RWPE1 (cell line): ENCODE measurements around the gene PRPS2.

Experiments
- CTCF ChIA-PET: fragments of 350-600 bp; sonication (Branson Sonifier 250); formaldehyde crosslinking; extraction: SDS; loops from one replicate; lab custom pipeline; 2021; lab: Yijun Ruan, JAX
- POLR2A ChIA-PET: fragments of 400-600 bp; formaldehyde crosslinking; extraction: SDS; loops from one replicate; lab custom pipeline; 2020; ENCODE audit warnings: antibody characterized with exemption; ENCODE audit not compliant: low non-redundant PET; lab: Yijun Ruan, JAX
- DNase-seq: peaks from one replicate; pipeline ENCODE4 v3.0.0; 2012; ENCODE audit warnings: low spot score
- H3K27ac ChIP-seq: fragments of 450-650 bp; 2 replicates; pipeline ENCODE4 v1.5.1; 2017
- CTCF ChIP-seq: fragments of 450-650 bp; conservative IDR thresholded peaks from 2 replicates; pipeline ENCODE4 v1.5.1; 2017; ENCODE audit warnings: low read depth, mild to moderate bottlenecking

PRPS2 gene

GRCh38 chrX:12791257-12792228 lies at the start of gene PRPS2:
PRPS2 (plus strand) TSS chrX:12791412; CDS start chrX:12791498, 86 bp downstream.
- POLR2A ChIA-PET = interaction anchor here (0.6 kb wide), 5 partner anchors 175 to 876 kb away, joined by 3 to 4 read pairs (median 3); no protein-coding TSS in a partner anchor
- peak; percentile 61 for DNase-seq
- H3K27ac ChIP-seq = peak within 1 kb of the TSS; percentile 60
- no peak for TF ChIP-seq CTCF
- CTCF ChIA-PET = interaction anchor here (0.5 kb wide), 1 partner anchor 20 kb away, joined by 4 read pairs; no protein-coding TSS in a partner anchor

GRCh38 chrX:12741416-12741815 lies 49.8 kb upstream of the PRPS2 start:
- ChIA-PET POLR2A (no interaction called here), CTCF (no interaction called here)
- H3K27ac ChIP-seq = no peak overlapping the region
- TF ChIP-seq CTCF = no peak
- DNase-seq = peak; percentile 50

GRCh38 chrX:12747433-12747832 lies 43.8 kb upstream of the PRPS2 start:
- TF ChIP-seq CTCF = no peak
- CTCF ChIA-PET = no interaction called here
- DNase-seq = no peak
- POLR2A ChIA-PET = no interaction called here
- H3K27ac ChIP-seq = no peak overlapping the region

- CTCF ChIA-PET = interaction anchor here (0.7 kb wide), 1 partner anchor 159 kb away, joined by 3 read pairs; no protein-coding TSS in a partner anchor
- no peak for DNase-seq
- TF ChIP-seq CTCF = no peak
- no peak overlapping the region for H3K27ac ChIP-seq
- POLR2A ChIA-PET = no interaction called here
These were observed 39.3 kb upstream of the PRPS2 start for GRCh38 chrX:12751887-12752286.

GRCh38 chrX:12753366-12753765 lies 37.8 kb upstream of the PRPS2 start:
- CTCF ChIA-PET = no interaction called here

More at GRCh38 chrX:12753366-12753765, 37.8 kb upstream of the PRPS2 start:
- TF ChIP-seq CTCF = no peak
- DNase-seq = no peak
- H3K27ac ChIP-seq = no peak overlapping the region
- POLR2A ChIA-PET = no interaction called here
